Natural killer cell (primary cell): ENCODE results near the gene HBZ. TPM values are rescaled to one million over a fixed set of nuclear protein-coding genes. Genes with fewer than 3 reads are reported as not detected.
A peak's percentile ranks its signal among the peaks of the same experiment; 100 is the strongest.

ENCODE experiments used
- ATAC-seq, 3 donors: fragments of 150-1000 bp in 2 of 3; fragments of 200-7000 bp in 1 of 3; cut with Tn5 transposase; 1 replicate in 1 of 3; 2 replicates in 2 of 3; pipeline ENCODE4 v1.10.0; 2021; ENCODE audit warnings: mild to moderate bottlenecking in 2 of 3, moderate library complexity in 2 of 3
- DNase-seq, 2 donors: peaks; one replicate each; pipeline versions ENCODE4 v3.0.0 to v3.0.0-alpha.2; 2013 to 2021; ENCODE audit warnings: mixed read lengths in 1 of 2
- H3K27ac ChIP-seq: one replicate; pipeline ENCODE4 v1.5.1; 2013; ENCODE audit warnings: mild to moderate bottlenecking, low read length
- H3K27me3 ChIP-seq: one replicate; pipeline ENCODE4 v1.6.1; 2013; ENCODE audit warnings: low read length; ENCODE audit not compliant: control insufficient read depth, insufficient read depth
- H3K36me3 ChIP-seq: one replicate; pipeline ENCODE4 v1.6.1; 2013; ENCODE audit warnings: low read length; ENCODE audit not compliant: control insufficient read depth, insufficient read depth
- H3K4me1 ChIP-seq: one replicate; pipeline ENCODE4 v1.6.1; 2013; ENCODE audit warnings: low read length; ENCODE audit not compliant: control insufficient read depth, insufficient read depth
- H3K4me3 ChIP-seq: one replicate; pipeline ENCODE4 v1.5.1; 2013; ENCODE audit warnings: low read length
- H3K9me3 ChIP-seq: one replicate; pipeline ENCODE4 v1.6.1; 2013; ENCODE audit warnings: low read length; ENCODE audit not compliant: control insufficient read depth, insufficient read depth
- H3K27ac Mint-ChIP-seq, 2 donors: one replicate each; pipeline ENCODE4 v1.8.0; 2022; ENCODE audit warnings: mild to moderate bottlenecking in 2 of 2, mixed read lengths in 2 of 2, moderate library complexity in 1 of 2
- H3K27me3 Mint-ChIP-seq, 2 donors: one replicate each; pipeline ENCODE4 v1.8.0; 2022; ENCODE audit warnings: low read depth in 2 of 2, mixed read lengths in 2 of 2
- H3K36me3 Mint-ChIP-seq: one replicate; pipeline ENCODE4 v1.8.0; 2022; ENCODE audit warnings: mixed read lengths
- H3K4me1 Mint-ChIP-seq, 2 donors: one replicate each; pipeline ENCODE4 v1.8.0; 2022; ENCODE audit warnings: mixed read lengths in 2 of 2
- H3K4me3 Mint-ChIP-seq: one replicate; pipeline ENCODE4 v1.8.0; 2022; ENCODE audit warnings: mild to moderate bottlenecking, moderate library complexity, mixed read lengths
- H3K9me3 Mint-ChIP-seq, 2 donors: one replicate each; pipeline ENCODE4 v1.8.0; 2022; ENCODE audit warnings: mixed read lengths in 2 of 2
- WGBS: methylation state at CpG from one replicate; pipeline ENCODE4 v1.1.7; 2013; ENCODE audit warnings: missing lambda C conversion rate; ENCODE audit not compliant: insufficient coverage; 5-methylcytosine and 5-hydroxymethylcytosine counted together
- intact Hi-C: fragments of 100-400 bp; cut with micrococcal nuclease; formaldehyde crosslinking; loops from one replicate; pipeline ENCODE4 v1.14.2; 2022
- total RNA-seq, 4 donors: library from RNA; stranded (reverse); fragments of 120-200 nt in 1 of 4; gene quantifications; one replicate each; pipeline versions ENCODE4 v1.2.3 to v1.2.4, GENCODE V29; 2013 to 2022
- TF ChIP-seq, protein P1 (sequence below): fragments of 200-600 bp; IDR thresholded peaks from one replicate; pipeline ENCODE4 v1.8.0; 2022; ENCODE audit warnings: antibody characterized with exemption

Gene HBZ
- total RNA-seq, 3 donors from 2014 or later (not counting 1 experiment from before 2014, with no cell fraction given): not detected

GRCh38 chr16:177981-178667 is 25.7 kb downstream of the HBZ start:
- H3K27me3 ChIP-seq: peaks cover 32% of the 10 kb centered on the region

DNA sequence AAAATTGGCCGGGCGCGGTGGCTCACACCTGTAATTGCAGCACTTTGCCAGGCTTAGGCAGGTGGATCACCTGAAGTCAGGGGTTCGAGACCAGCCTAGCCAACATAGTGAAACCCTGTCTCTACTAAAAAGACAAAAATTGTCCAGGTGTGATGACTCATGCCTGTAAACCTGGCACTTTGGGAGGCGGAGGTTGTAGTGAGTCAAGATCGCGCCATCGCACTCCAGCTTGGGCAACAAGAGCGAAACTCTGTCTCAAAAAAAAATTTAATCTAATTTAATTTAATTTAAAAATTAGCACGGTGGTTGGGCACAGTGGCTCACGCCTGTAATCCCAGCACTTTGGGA is 26.2 kb downstream of the HBZ start:
- 82% methylated on average over 10 of the region's 11 CpGs for WGBS
- no peaks in the 10 kb centered on the region for H3K9me3 ChIP-seq
- H3K27me3 ChIP-seq: peaks cover 32% of the 10 kb centered on the region
- Mint-ChIP-seq H3K4me3 (peak overlapping the region; percentile 21), H3K4me1 (peaks cover 0 to 6% of the 10 kb centered on the region in 2 donors), H3K36me3 (no peaks in the 10 kb centered on the region), H3K9me3 (no peaks in the 10 kb centered on the region), H3K27me3 (peaks cover 22 to 27% of the 10 kb centered on the region in 2 donors), H3K27ac (no peak overlapping the region)
- no peak overlapping the region for H3K4me3 ChIP-seq
- no peaks in the 10 kb centered on the region for H3K36me3 ChIP-seq
- TF ChIP-seq, protein P1, sequence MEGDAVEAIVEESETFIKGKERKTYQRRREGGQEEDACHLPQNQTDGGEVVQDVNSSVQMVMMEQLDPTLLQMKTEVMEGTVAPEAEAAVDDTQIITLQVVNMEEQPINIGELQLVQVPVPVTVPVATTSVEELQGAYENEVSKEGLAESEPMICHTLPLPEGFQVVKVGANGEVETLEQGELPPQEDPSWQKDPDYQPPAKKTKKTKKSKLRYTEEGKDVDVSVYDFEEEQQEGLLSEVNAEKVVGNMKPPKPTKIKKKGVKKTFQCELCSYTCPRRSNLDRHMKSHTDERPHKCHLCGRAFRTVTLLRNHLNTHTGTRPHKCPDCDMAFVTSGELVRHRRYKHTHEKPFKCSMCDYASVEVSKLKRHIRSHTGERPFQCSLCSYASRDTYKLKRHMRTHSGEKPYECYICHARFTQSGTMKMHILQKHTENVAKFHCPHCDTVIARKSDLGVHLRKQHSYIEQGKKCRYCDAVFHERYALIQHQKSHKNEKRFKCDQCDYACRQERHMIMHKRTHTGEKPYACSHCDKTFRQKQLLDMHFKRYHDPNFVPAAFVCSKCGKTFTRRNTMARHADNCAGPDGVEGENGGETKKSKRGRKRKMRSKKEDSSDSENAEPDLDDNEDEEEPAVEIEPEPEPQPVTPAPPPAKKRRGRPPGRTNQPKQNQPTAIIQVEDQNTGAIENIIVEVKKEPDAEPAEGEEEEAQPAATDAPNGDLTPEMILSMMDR: no peak
- intact Hi-C loops: no loop called here
- ATAC-seq (no peak), DNase-seq (no peak)
- peaks cover 25% of the 10 kb centered on the region for H3K4me1 ChIP-seq
- H3K27ac ChIP-seq: no peak overlapping the region

More at GRCh38 chr16:177981-178667, 25.7 kb downstream of the HBZ start:
- Mint-ChIP-seq H3K27me3 (peaks cover 22 to 31% of the 10 kb centered on the region in 2 donors), H3K27ac (no peak overlapping the region), H3K36me3 (no peaks in the 10 kb centered on the region), H3K9me3 (no peaks in the 10 kb centered on the region), H3K4me3 (peak overlapping the region; percentile 21), H3K4me1 (peaks cover 0 to 10% of the 10 kb centered on the region in 2 donors)
- ATAC-seq (no peak), DNase-seq (no peak)
- H3K36me3 ChIP-seq: no peaks in the 10 kb centered on the region
- 68% methylated on average over 11 of the region's 11 CpGs for WGBS
- H3K4me3 ChIP-seq: no peak overlapping the region
- intact Hi-C loops: no loop called here
- TF ChIP-seq, protein P1: no peak
- H3K4me1 ChIP-seq: peaks cover 25% of the 10 kb centered on the region
- H3K27ac ChIP-seq: no peak overlapping the region
- no peaks in the 10 kb centered on the region for H3K9me3 ChIP-seq

GRCh38 chr16:179211-180092 is 27.0 kb downstream of the HBZ start:
- no peaks in the 10 kb centered on the region for H3K36me3 Mint-ChIP-seq

More at GRCh38 chr16:179211-180092, 27.0 kb downstream of the HBZ start:
- Mint-ChIP-seq H3K9me3 (no peaks in the 10 kb centered on the region), H3K27ac (no peak overlapping the region), H3K4me1 (peaks cover 0 to 3% of the 10 kb centered on the region in 2 donors), H3K4me3 (peak overlapping the region; percentile 25), H3K27me3 (peaks cover 19 to 23% of the 10 kb centered on the region in 2 donors)
- H3K36me3 ChIP-seq: no peaks in the 10 kb centered on the region
- 82% methylated on average over 17 of the region's 17 CpGs for WGBS
- ATAC-seq (no peak), DNase-seq (no peak)
- H3K27me3 ChIP-seq: peaks cover 32% of the 10 kb centered on the region
- intact Hi-C loops: no loop called here
- TF ChIP-seq, protein P1: no peak
- H3K4me3 ChIP-seq: no peak overlapping the region
- H3K27ac ChIP-seq: no peak overlapping the region
- peaks cover 25% of the 10 kb centered on the region for H3K4me1 ChIP-seq
- H3K9me3 ChIP-seq: no peaks in the 10 kb centered on the region
